ENCODE results near the gene NDUFA8. TPM values are rescaled to one million over a fixed set of nuclear protein-coding genes. Genes with fewer than 3 reads are reported as not detected.
A peak's percentile ranks its signal among the peaks of the same experiment; 100 is the strongest.

NDUFA8 gene
- total RNA-seq, 1 experiment from 2014 or later: 47.2 TPM

DNA sequence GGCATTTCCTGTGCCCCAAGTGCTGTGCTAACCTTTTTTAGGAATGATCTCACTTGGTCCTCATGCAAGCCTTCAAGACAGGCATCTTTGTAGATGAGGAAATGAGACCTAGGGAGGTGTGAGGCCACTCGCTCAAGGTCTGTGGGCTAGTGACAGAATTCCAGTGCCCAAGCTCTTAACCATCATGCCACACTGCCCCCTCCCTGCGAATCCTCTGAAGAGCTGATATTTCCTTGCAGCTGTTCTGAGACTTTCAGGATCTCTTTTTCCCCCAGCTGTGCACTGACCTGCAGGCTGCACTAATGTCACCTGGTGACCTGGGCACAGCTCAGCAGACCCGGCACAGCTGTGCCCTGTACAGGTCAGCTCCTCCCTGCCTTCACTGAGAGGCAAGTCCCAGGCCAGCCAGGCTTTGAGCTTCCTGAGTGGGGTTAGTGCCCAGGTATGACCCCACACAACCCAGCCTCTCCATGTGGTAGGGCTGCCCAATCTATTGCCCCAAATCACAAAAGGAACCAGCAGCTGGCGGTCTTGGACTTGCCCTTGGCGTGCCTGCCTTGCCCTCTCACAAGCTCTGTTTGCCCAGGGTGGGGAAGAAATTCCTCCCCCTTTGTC lies 32.8 kb upstream of the NDUFA8 start:
- Histone ChIP-seq H3K36me3 (replicated peaks; ENCODE audit: control insufficient read depth, insufficient read depth, low read length) (no peaks in the 10 kb centered on the region), H3K4me3 (ENCODE audit: insufficient read depth, low read depth, low read length) (no peak overlapping the region), H3K27me3 (ENCODE audit: control insufficient read depth, insufficient read depth, low read length) (no peaks in the 10 kb centered on the region)
- DNase-seq: no peak

DNA sequence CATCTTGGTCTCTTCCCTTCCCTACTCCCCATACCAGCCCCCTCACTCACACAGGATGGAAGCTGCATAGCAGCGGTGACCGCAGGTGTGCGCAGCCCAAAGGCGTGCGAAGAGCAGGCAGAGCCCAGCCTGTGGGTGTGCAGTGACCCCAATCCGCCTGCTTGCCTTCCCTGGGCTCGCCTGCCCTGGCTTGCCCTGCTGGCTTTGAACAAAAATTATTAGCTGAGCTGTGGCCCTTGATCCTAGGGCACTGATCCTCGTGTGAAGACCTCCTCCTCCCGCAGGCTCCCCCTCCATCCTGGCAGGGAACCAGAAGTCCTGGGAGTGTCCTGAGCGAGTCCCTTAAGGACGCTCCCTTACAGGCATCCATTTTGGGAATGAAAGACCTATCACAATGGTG lies 32.0 kb upstream of the NDUFA8 start:
- Histone ChIP-seq H3K27me3 (ENCODE audit: control insufficient read depth, insufficient read depth, low read length) (no peaks in the 10 kb centered on the region), H3K4me3 (ENCODE audit: insufficient read depth, low read depth, low read length) (no peak overlapping the region), H3K36me3 (replicated peaks; ENCODE audit: control insufficient read depth, insufficient read depth, low read length) (no peaks in the 10 kb centered on the region)
- DNase-seq: no peak

GRCh38 chr9:122190597-122191381 lies 31.2 kb upstream of the NDUFA8 start:
- Histone ChIP-seq H3K36me3 (replicated peaks; ENCODE audit: control insufficient read depth, insufficient read depth, low read length) (no peaks in the 10 kb centered on the region), H3K27me3 (ENCODE audit: control insufficient read depth, insufficient read depth, low read length) (no peaks in the 10 kb centered on the region), H3K4me3 (ENCODE audit: insufficient read depth, low read depth, low read length) (no peak overlapping the region)
- DNase-seq: no peak

GRCh38 chr9:122188369-122188768 lies 28.8 kb upstream of the NDUFA8 start:
- Histone ChIP-seq H3K36me3 (replicated peaks; ENCODE audit: control insufficient read depth, insufficient read depth, low read length) (no peaks in the 10 kb centered on the region), H3K27me3 (ENCODE audit: control insufficient read depth, insufficient read depth, low read length) (no peaks in the 10 kb centered on the region), H3K4me3 (ENCODE audit: insufficient read depth, low read depth, low read length) (no peak overlapping the region)
- peak; percentile 9 for DNase-seq

DNA sequence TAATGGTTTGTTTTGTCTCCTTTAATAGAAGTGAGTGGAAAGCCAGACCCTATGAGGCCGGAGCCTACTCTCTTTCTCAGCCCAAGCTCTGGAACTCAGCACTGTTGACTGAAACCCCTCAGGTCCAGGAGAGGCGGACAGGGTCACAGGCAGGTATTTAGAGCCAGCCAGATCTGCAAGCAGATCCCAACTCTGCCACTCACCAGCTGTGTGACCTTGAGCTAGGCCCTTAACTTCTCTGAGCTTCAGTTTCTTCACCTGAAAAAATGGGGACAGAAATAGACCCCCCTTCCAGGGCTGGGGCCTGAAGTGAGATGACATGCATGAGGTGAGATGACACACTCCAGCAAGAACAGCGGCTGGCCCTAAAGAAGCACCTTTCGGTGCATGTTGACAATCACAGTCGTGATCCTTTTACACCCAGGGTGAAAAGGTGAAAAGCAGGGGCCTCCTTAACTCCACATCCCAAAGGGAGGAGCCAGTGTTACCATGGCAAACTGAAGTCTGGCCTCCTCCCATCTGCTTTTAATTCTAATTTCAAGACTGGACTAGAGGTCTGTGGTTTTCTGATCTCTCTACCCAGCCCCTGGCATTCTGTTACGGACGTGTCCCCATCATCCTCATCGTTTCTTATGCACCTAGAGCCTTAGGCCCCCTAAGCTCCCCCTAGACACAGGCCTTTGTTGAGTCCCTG lies 27.3 kb upstream of the NDUFA8 start:
- peak; percentile 10 for DNase-seq
- Histone ChIP-seq H3K27me3 (ENCODE audit: control insufficient read depth, insufficient read depth, low read length) (no peaks in the 10 kb centered on the region), H3K36me3 (replicated peaks; ENCODE audit: control insufficient read depth, insufficient read depth, low read length) (no peaks in the 10 kb centered on the region), H3K4me3 (ENCODE audit: insufficient read depth, low read depth, low read length) (no peak overlapping the region)

GRCh38 chr9:122186301-122186700 lies 26.7 kb upstream of the NDUFA8 start:
- Histone ChIP-seq H3K36me3 (replicated peaks; ENCODE audit: control insufficient read depth, insufficient read depth, low read length) (no peaks in the 10 kb centered on the region), H3K27me3 (ENCODE audit: control insufficient read depth, insufficient read depth, low read length) (no peaks in the 10 kb centered on the region), H3K4me3 (ENCODE audit: insufficient read depth, low read depth, low read length) (no peak overlapping the region)
- peak; percentile 70 for DNase-seq

GRCh38 chr9:122184551-122184950 lies 25.0 kb upstream of the NDUFA8 start:
- DNase-seq: no peak
- Histone ChIP-seq H3K36me3 (replicated peaks; ENCODE audit: control insufficient read depth, insufficient read depth, low read length) (no peaks in the 10 kb centered on the region), H3K27me3 (ENCODE audit: control insufficient read depth, insufficient read depth, low read length) (no peaks in the 10 kb centered on the region), H3K4me3 (ENCODE audit: insufficient read depth, low read depth, low read length) (no peak overlapping the region)

DNA sequence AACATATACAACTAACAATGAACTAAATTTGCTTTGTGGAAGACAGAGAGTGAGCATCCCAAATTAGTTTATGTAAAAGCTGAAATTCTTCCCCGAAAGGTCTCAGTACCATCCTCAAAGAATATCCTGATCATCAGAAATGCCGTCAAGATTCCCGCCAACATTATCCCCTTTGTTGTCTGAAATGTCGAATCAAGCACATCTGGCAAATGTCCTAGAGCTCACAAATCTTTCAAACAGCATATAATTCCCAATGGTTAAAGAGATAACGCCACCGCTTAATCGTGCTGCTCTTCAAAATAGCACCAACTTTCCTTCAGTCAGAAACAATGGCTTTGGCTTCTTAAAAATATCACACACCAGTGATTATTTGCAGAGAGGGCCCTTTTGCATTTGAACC lies 23.9 kb upstream of the NDUFA8 start:
- DNase-seq: no peak
- H3K27me3 ChIP-seq (ENCODE audit: control insufficient read depth, insufficient read depth, low read length): no peaks in the 10 kb centered on the region
- H3K4me3 ChIP-seq (ENCODE audit: insufficient read depth, low read depth, low read length): no peak overlapping the region
- H3K36me3 ChIP-seq (replicated peaks; ENCODE audit: control insufficient read depth, insufficient read depth, low read length): no peaks in the 10 kb centered on the region

DNA sequence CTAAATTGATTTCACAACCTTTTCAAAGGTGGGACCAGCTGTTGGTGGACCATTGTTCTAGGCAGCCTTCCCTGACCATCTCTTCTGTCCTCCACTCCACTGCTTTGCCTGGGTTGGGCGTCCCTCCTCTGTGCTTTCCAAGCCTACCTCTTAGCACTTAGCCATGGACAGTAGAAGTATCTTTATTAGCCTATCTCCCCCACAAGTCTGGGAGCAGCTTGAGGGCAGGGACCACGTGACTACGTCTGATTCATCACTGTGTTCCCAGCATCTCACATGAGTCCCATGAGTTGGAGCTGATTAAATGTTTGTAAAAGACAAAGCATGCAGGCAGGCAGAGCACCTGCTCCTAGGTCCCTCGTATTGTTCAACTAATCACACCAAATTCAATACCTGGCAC lies 21.1 kb upstream of the NDUFA8 start:
- no peak for DNase-seq
- no peaks in the 10 kb centered on the region for H3K36me3 ChIP-seq (replicated peaks; ENCODE audit: control insufficient read depth, insufficient read depth, low read length)
- H3K27me3 ChIP-seq (ENCODE audit: control insufficient read depth, insufficient read depth, low read length): no peaks in the 10 kb centered on the region
- no peak overlapping the region for H3K4me3 ChIP-seq (ENCODE audit: insufficient read depth, low read depth, low read length)

DNA sequence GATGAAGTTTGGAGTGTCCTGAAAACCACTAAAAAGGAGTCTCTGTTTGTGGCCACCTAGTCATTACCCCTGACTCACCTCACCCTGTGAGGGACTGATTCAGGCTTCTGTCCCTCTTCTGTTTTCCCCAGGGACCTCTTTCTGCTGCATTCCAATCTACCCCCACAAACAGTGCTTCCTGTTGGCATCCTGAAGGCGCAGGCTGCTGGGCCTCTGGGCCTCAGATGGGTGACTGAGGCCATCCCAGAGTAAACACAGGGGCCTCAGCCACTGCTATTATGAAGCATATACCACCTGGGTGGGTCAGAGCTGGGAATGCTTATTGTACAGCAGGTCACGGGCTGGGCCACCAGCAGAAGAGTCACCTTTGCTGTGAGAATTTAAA lies 20.1 kb upstream of the NDUFA8 start:
- Histone ChIP-seq H3K27me3 (ENCODE audit: control insufficient read depth, insufficient read depth, low read length) (no peaks in the 10 kb centered on the region), H3K36me3 (replicated peaks; ENCODE audit: control insufficient read depth, insufficient read depth, low read length) (no peaks in the 10 kb centered on the region)
- DNase-seq: no peak

GRCh38 chr9:122179054-122179689 lies 19.6 kb upstream of the NDUFA8 start:
- Histone ChIP-seq H3K4me3 (ENCODE audit: insufficient read depth, low read depth, low read length) (no peak overlapping the region), H3K36me3 (replicated peaks; ENCODE audit: control insufficient read depth, insufficient read depth, low read length) (no peaks in the 10 kb centered on the region), H3K27me3 (ENCODE audit: control insufficient read depth, insufficient read depth, low read length) (no peaks in the 10 kb centered on the region)
- no peak for DNase-seq

More for the DNA sequence above, 20.1 kb upstream of the NDUFA8 start:
- H3K4me3 ChIP-seq (ENCODE audit: insufficient read depth, low read depth, low read length): no peak overlapping the region

DNA sequence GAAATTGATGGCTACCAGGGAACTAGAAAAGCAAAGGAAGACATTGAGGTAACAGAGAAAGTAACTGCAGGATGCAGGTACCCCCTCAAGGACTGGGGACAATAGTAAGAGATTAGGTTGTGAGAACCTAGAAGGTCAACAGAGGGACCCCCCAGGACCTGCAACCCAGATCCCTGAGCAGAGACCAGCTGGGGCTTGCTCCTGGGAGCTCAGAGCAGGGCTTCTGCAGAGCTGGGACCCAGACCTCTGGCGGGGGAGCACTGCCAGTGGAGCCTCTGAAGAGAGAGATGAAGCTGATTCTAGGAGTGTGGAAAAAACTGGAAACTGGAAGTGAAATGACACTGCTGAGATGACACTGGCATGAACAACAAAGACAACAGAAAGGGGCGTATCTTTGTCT lies 17.3 kb upstream of the NDUFA8 start:
- Histone ChIP-seq H3K4me3 (ENCODE audit: insufficient read depth, low read depth, low read length) (no peak overlapping the region), H3K36me3 (replicated peaks; ENCODE audit: control insufficient read depth, insufficient read depth, low read length) (no peaks in the 10 kb centered on the region), H3K27me3 (ENCODE audit: control insufficient read depth, insufficient read depth, low read length) (no peaks in the 10 kb centered on the region)
- DNase-seq: no peak

DNA sequence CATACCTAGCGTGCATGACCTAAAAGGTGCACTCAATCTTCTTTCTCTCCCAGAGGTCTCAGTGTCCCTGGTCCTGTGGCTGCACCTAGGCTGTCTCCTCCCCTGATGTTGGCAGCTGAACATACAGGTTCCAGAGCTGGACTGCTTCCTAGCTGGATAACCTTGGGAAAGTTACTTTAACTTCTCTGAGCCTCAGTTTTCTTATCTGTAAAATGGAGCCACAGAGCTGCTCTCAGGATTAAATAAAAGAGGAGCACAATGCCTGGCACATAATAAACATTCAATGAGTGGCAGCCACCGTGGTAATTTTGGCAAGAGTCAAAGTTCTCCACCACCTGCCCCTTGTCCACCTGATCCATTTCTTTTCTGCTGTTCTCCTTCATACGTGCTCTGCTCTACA lies 14.1 kb upstream of the NDUFA8 start:
- Histone ChIP-seq H3K4me3 (ENCODE audit: insufficient read depth, low read depth, low read length) (no peak overlapping the region), H3K27me3 (ENCODE audit: control insufficient read depth, insufficient read depth, low read length) (no peaks in the 10 kb centered on the region), H3K36me3 (replicated peaks; ENCODE audit: control insufficient read depth, insufficient read depth, low read length) (no peaks in the 10 kb centered on the region)
- DNase-seq: no peak

DNA sequence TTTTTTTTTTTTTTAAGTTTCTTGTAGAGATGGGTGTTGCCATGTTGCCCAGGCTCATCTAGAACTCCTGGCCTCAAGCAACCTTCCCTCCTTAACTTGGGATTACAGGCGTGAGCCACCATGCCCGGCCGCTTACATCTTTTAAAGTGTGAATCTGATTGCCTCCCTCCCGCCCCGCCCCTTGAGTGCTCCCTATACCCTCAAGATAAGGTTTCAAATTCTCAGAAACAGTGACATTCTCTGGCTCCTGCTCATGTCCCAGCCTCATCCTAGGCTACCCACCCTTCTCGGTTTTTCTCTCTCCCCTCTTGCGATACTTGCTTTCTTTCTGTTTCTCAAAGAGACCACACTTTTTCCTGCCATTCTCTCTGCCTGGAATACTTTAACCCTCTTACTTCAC lies 12.6 kb upstream of the NDUFA8 start:
- no peak overlapping the region for H3K4me3 ChIP-seq (ENCODE audit: insufficient read depth, low read depth, low read length)
- no peaks in the 10 kb centered on the region for H3K27me3 ChIP-seq (ENCODE audit: control insufficient read depth, insufficient read depth, low read length)
- no peak for DNase-seq
- no peaks in the 10 kb centered on the region for H3K36me3 ChIP-seq (replicated peaks; ENCODE audit: control insufficient read depth, insufficient read depth, low read length)

- H3K36me3 ChIP-seq (replicated peaks; ENCODE audit: control insufficient read depth, insufficient read depth, low read length): no peaks in the 10 kb centered on the region
- DNase-seq: no peak
- no peaks in the 10 kb centered on the region for H3K27me3 ChIP-seq (ENCODE audit: control insufficient read depth, insufficient read depth, low read length)
- no peak overlapping the region for H3K4me3 ChIP-seq (ENCODE audit: insufficient read depth, low read depth, low read length)
Measured at GRCh38 chr9:122168356-122168755, 8.8 kb upstream of the NDUFA8 start.

Measured in H7 (cell line).